Astrocyte (in vitro differentiated cells and primary cell): ENCODE data around the gene RAP1GAP.

ENCODE experiments used
- EZH2 ChIP-seq: IDR thresholded peaks from 2 replicates; pipeline ENCODE4 v1.6.1; 2012; ENCODE audit warnings: mild to moderate bottlenecking, low read length, inconsistent platforms; ENCODE audit not compliant: insufficient read depth
- TF ChIP-seq, protein P1 (sequence below): IDR thresholded peaks from 2 replicates; pipeline ENCODE4 v1.5.1; 2011; ENCODE audit warnings: low read depth, mild to moderate bottlenecking, inconsistent platforms, low read length, moderate library complexity; ENCODE audit not compliant: insufficient read depth

GRCh38 chr1:21550097-21550496 is 119.1 kb downstream of the RAP1GAP start:
- TF ChIP-seq, protein P1, sequence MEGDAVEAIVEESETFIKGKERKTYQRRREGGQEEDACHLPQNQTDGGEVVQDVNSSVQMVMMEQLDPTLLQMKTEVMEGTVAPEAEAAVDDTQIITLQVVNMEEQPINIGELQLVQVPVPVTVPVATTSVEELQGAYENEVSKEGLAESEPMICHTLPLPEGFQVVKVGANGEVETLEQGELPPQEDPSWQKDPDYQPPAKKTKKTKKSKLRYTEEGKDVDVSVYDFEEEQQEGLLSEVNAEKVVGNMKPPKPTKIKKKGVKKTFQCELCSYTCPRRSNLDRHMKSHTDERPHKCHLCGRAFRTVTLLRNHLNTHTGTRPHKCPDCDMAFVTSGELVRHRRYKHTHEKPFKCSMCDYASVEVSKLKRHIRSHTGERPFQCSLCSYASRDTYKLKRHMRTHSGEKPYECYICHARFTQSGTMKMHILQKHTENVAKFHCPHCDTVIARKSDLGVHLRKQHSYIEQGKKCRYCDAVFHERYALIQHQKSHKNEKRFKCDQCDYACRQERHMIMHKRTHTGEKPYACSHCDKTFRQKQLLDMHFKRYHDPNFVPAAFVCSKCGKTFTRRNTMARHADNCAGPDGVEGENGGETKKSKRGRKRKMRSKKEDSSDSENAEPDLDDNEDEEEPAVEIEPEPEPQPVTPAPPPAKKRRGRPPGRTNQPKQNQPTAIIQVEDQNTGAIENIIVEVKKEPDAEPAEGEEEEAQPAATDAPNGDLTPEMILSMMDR, result no peak
- TF ChIP-seq EZH2, result no peak
